AG08396 (cell line): ENCODE results near the gene PPIG.
A peak's percentile ranks its signal among the peaks of the same experiment; 100 is the strongest.
"Not testable (repeated sequence)": the region's sequence is repeated elsewhere in the genome, so short reads cannot be mapped to it uniquely, and the experiment has no call there.

Experiments used
- DNase-seq: peaks from one replicate; pipeline ENCODE4 v3.0.0; 2012; ENCODE audit warnings: low spot score, mixed read lengths

The PPIG gene

GRCh38 chr2:169596546-169596945, 12.4 kb downstream of the PPIG start:
- not testable (repeated sequence) for DNase-seq

GRCh38 chr2:169598982-169599381, 14.8 kb downstream of the PPIG start:
- no peak for DNase-seq

GRCh38 chr2:169599568-169599967, 15.4 kb downstream of the PPIG start:
- DNase-seq: no peak

GRCh38 chr2:169609264-169609663, 25.1 kb downstream of the PPIG start:
- DNase-seq: no peak

- no peak for DNase-seq
Observed at GRCh38 chr2:169613876-169614275, 29.7 kb downstream of the PPIG start.

GRCh38 chr2:169615982-169616381, 31.8 kb downstream of the PPIG start:
- not testable (repeated sequence) for DNase-seq

- no peak for DNase-seq
Observed at GRCh38 chr2:169619946-169620345, 35.8 kb downstream of the PPIG start.

- DNase-seq: no peak
Observed at GRCh38 chr2:169620509-169620908, 36.4 kb downstream of the PPIG start.

GRCh38 chr2:169623235-169623634, 39.1 kb downstream of the PPIG start:
- no peak for DNase-seq

- no peak for DNase-seq
Observed at GRCh38 chr2:169625781-169626180, 41.6 kb downstream of the PPIG start.

- no peak for DNase-seq
Observed at GRCh38 chr2:169636440-169637097, 52.4 kb downstream of the PPIG start.

- DNase-seq: peak; percentile 14
Observed at GRCh38 chr2:169637620-169638019, 53.5 kb downstream of the PPIG start.

GRCh38 chr2:169640104-169640503, 56.0 kb downstream of the PPIG start:
- DNase-seq: no peak

- no peak for DNase-seq
Observed at GRCh38 chr2:169641464-169641863, 57.3 kb downstream of the PPIG start.

- DNase-seq: no peak
Observed at GRCh38 chr2:169644173-169644572, 60.0 kb downstream of the PPIG start.

GRCh38 chr2:169647496-169647895, 63.3 kb downstream of the PPIG start:
- no peak for DNase-seq

- no peak for DNase-seq
Observed at GRCh38 chr2:169649278-169649677, 65.1 kb downstream of the PPIG start.

GRCh38 chr2:169653636-169654035, 69.5 kb downstream of the PPIG start:
- DNase-seq: no peak

- no peak for DNase-seq
Observed at GRCh38 chr2:169656164-169656563, 72.0 kb downstream of the PPIG start.

- no peak for DNase-seq
Observed at GRCh38 chr2:169658877-169659276, 74.7 kb downstream of the PPIG start.

GRCh38 chr2:169659320-169659719, 75.2 kb downstream of the PPIG start:
- DNase-seq: no peak

GRCh38 chr2:169661265-169661664, 77.1 kb downstream of the PPIG start:
- no peak for DNase-seq

- DNase-seq: no peak
Observed at GRCh38 chr2:169662744-169663143, 78.6 kb downstream of the PPIG start.

- no peak for DNase-seq
Observed at GRCh38 chr2:169663247-169663646, 79.1 kb downstream of the PPIG start.

- DNase-seq: no peak
Observed at GRCh38 chr2:169664600-169664977, 80.4 kb downstream of the PPIG start.
